GM21825 (cell line): ENCODE measurements around the gene S100B.

Experiments
- ATAC-seq: cut with Tn5 transposase; IDR thresholded peaks from one replicate; pipeline ENCODE4 v1.9.1; 2021; ENCODE audit warnings: mild to moderate bottlenecking, moderate library complexity; ENCODE audit not compliant: unreplicated experiment

S100B gene

DNA sequence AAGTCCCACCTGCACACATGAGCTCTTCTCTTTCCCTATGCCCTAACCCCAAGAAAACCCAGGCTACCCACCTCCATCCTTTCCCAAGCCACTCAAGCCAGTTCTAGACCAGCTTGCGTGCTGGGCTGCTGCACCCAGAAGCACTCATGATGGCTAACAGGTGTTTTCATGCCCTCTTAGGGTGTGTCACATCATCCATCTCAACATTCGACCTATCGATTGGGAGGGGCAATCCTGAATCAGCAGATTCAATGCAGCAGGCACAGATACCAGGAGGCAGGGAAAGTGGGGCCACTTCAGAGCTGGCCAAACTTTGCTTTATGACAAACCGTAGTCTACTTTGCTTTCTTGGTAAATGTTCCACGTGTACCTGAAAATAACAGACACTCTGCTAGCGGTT, 24.0 kb upstream of the S100B start:
- ATAC-seq, result no peak

GRCh38 chr21:46627726-46628125, 22.8 kb upstream of the S100B start:
- no peak for ATAC-seq

GRCh38 chr21:46626975-46627501, 22.2 kb upstream of the S100B start:
- ATAC-seq, result no peak

- ATAC-seq, result no peak
These were observed 21.7 kb upstream of the S100B start for GRCh38 chr21:46626536-46626935.

DNA sequence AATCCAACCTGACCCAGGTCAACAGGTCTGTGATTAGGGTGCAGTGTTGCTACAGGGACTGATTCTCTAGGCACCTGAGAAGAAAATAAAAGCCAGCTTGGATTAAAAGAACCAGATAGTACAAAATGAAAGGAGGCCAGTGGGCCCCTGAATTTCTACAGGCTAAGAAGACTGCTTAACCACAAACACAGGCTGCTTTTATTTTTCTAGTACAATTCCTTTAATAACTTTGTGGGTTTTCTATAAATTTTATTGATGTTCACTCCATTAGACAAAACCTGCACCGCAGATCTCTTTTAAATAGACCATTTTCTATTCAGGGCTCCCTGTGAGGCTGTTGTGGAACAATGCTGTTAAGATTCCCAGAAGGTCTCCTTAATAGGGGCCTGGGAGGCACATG, 20.9 kb upstream of the S100B start:
- no peak for ATAC-seq

- no peak for ATAC-seq
These were observed 19.2 kb upstream of the S100B start for GRCh38 chr21:46624050-46624449.

DNA sequence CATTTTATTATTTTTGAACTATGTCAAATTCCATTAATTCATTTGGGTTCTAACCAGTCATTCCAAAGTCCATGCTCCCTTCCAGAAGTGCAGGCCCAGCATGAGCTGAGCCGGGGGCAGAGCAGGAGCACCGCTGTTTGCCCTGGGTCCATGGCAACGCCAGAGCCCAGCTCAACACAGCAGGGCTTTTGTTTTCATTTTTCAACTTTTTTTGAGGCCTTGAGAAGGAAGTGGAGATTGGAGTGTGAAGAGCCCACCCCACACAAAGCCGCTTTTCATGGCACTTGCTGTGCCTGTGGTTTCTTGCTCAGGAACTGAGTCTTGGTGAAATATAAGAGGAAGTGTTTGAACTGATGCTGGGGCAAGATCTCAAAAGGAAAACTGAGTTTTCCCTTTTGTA, 17.3 kb upstream of the S100B start:
- no peak for ATAC-seq

GRCh38 chr21:46621457-46622182, 16.7 kb upstream of the S100B start:
- no peak for ATAC-seq

GRCh38 chr21:46620846-46621245, 16.0 kb upstream of the S100B start:
- no peak for ATAC-seq

DNA sequence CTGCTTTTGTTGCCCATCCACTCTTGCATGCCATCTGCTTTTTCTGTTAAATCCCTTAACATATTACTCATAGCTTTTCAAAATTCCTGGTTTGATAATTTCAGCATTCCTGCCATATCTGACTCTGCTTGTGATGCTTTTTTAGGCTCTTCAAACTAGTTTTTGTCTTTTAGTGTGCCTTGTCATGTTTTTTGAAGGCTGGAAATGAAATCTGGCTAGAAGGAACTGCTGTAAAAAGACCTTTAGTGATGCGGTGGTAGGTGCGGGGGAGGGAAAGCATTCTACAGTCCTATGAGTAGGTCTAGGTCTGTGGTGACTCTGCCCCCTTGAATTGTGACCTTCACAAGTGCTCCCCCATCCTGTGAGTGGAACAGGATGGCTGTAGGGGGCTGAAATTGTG, 15.0 kb upstream of the S100B start:
- no peak for ATAC-seq

DNA sequence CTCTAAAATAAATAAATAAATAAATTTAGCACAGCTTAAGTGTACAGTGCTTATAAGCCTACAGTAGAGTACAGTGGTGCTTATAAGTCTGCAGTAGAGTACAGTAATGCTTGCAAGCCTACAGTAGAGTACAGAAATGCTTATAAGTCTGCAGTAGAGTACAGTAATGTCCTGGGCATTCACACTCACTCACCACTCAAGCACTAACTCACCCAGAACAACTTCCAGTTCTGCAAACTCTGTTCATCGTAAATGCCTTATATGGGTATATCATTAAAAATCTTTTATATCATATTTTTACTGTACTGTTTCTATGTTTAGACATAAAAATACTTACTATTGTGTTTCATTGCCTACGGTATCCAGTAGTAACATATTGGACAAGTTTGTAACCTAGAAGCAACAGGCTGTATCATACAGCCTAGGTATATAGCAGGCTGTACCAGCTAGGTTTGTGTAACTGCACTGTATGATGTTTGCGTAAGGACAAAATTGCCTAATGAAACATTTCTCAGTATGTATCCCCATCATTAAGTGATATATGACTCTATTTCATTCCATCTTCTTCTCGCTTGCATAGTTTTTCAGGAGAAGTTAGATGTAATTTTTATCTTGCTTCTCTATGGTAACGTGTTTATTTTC, 14.0 kb upstream of the S100B start:
- ATAC-seq, result no peak

- ATAC-seq, result no peak
These were observed 12.6 kb upstream of the S100B start for GRCh38 chr21:46617267-46618051.

DNA sequence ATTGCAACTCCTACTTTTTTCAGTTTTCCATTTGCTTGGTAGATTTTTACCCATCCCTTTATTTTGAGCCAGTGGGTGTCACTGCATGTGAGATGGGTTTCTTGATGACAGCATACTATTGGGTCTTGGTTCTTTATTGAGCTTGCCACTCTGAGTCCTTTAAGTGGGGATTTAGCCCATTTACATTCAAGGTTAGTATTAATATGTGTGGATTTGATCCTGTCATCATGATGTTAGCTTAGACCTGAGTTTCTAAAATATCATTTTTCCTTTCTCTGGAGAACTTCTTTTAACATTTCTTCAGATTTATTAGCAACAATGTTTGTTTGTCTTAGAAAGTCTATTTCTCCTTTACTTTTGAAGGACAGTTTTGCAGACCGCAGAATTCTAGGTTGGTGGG, 11.8 kb upstream of the S100B start:
- ATAC-seq, result no peak

DNA sequence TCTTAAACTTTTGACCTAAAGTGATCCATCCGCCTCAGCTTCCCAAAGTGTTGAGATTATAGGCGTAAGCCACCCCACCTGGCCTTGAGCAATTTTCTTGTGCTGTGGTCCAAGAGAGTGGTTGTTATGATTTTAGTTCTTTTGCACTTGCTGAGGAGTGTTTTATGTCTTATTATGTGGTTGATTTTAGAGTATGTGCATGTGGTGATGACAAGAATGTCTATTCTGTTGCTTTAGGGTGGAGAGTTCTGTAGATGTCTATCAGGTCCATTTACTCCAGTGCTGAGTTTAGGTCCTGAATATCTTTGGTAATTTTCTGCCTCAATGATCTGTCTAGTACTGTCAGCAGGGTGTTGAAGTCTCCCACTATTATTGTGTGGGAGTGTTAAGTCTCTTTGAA, 11.2 kb upstream of the S100B start:
- ATAC-seq, result no peak

DNA sequence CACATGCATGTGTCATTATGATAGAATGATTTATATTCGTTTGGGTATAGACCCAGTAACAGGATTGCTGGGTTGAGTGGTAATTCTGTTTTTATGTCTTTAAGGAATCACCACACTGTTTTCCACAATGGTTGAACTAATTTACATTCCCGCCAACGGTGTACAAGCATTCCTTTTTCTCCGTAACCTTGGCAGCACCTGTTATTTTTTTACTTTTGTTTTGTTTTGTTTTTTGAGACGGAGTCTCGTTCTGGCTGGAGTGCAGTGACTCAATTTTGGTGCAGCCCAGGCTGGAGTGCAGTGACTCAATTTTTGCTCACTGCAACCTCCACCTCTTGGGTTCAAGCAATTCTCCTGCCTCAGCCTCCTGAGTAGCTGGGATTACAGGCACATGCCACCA, 8.5 kb upstream of the S100B start:
- ATAC-seq, result no peak

DNA sequence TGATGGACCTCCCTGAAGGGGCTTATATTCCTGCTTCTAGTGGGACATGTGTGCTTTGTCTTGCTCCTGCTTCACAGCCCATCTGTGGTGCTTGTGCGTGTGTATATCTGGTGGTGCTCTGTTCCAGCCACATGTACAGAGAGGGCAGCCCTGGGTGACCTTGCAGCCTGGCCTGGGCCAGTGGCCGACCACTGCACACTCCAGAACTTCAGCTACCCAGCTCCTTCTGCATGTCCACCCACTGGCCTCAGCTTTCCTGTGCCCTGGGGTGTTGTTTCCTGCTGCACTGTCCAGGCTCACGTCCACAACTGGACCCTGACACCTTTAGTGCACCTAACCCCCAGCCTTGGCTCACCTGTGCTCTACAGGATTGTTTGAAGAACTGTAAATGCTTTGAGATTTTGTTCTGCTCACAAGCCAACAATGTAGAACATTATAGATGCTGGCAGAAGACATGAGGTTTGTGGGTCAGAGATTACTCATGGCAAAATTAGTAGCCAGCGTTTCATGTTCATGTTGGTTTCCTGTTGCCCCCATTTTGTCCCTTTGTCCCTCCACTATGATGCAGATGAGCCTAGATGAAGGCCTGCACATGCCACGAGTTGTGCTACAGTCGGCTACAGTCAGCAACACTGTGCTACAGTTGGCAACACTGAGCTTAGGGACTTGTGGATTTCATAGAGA, 5.3 kb upstream of the S100B start:
- ATAC-seq, result no peak

GRCh38 chr21:46608672-46609111, 3.8 kb upstream of the S100B start:
- ATAC-seq, result no peak

DNA sequence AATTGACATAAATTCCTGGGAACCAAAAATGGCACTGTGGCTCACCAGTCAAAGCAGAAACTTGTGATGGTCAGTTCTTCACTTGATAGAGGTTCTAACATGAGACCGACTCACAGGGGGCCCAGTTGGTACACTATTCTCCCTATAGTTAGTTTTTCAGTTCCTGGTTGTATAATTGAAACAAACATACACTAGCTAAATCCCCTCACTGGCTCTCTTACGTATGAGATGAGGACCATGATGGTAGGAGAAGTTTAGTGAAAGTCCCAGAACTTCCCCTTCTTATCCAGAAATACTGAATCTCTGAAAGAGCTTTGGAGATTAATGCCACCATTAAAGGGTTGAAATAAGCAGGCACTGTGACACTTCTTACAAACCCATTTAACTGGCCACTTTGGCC, 2.8 kb upstream of the S100B start:
- ATAC-seq, result no peak

GRCh38 chr21:46606427-46606813, 1.5 kb upstream of the S100B start:
- ATAC-seq, result peak; percentile 8

DNA sequence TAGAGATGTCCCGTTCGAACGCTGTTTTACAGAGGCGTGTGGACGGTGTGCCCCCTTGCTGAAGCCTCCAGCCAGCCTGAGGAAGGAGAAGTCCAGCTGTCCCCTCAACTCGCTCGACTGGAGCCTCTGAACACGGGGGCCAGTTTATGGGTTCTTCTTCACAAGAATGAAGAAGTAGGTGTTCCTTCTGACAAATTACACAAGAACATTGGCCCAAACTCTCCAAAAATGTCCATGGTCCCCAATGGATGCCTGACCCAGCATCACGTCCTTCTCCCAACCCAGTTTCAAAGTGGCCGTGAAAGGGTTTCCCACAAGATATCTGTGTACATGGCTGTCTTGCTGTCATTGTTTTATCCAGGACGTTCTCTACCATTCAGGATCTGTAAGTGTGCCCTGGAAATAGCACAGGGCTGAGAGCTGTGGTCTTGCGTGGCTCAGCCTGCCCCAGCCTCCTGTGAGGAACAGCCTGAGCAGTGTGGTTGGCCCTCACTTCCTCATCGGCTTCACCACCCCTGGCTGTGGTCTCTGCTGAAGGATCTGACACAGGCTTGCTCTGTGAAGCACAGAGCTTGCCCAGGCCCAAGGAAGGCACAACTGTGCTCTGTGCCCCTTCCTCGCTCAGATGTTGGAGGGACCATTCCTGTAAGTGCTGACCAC, 1.0 kb upstream of the S100B start:
- peak; percentile 60 for ATAC-seq
